NCI-H446 treated with DMSO at 0.1 percent for 48 hours (cell line): Measurements from ENCODE around the gene DNASE1L1.

ENCODE experiments used
- DNase-seq: peaks from one replicate; lab custom pipeline; 2025; lab: John Stamatoyannopoulos, UW

The DNASE1L1 gene

GRCh38 chrX:154409222-154409871 is at the start of gene DNASE1L1:
Gene DNASE1L1, minus strand, starts transcription at chrX:154409254. Its CDS starts 3,686 bp downstream, at chrX:154405568.
- no peak for DNase-seq

GRCh38 chrX:154458116-154458953 is 49.3 kb upstream of the DNASE1L1 start, which contains the start of gene PLXNA3:
Gene PLXNA3, plus strand, starts transcription at chrX:154458281. Its CDS starts 1,903 bp downstream, at chrX:154460184.
- DNase-seq = no peak

- DNase-seq = no peak
Measured at GRCh38 chrX:154457491-154458115, 48.5 kb upstream of the DNASE1L1 start.

- DNase-seq = no peak
Measured at GRCh38 chrX:154452823-154453222, 43.8 kb upstream of the DNASE1L1 start.

GRCh38 chrX:154450312-154450711 is 41.3 kb upstream of the DNASE1L1 start:
- no peak for DNase-seq

- no peak for DNase-seq
Measured at GRCh38 chrX:154449618-154450017, 40.6 kb upstream of the DNASE1L1 start.

GRCh38 chrX:154448484-154448883 is 39.4 kb upstream of the DNASE1L1 start:
- DNase-seq = no peak

- DNase-seq = no peak
Measured at GRCh38 chrX:154446430-154446829, 37.4 kb upstream of the DNASE1L1 start.

- no peak for DNase-seq
Measured at GRCh38 chrX:154445776-154446175, 36.7 kb upstream of the DNASE1L1 start.

- DNase-seq = no peak
Measured at GRCh38 chrX:154444755-154445246, 35.7 kb upstream of the DNASE1L1 start.

GRCh38 chrX:154443992-154444754 is 35.1 kb upstream of the DNASE1L1 start, which contains the start of gene FAM50A:
Gene FAM50A, plus strand, starts transcription at chrX:154444141. Its CDS starts 95 bp downstream, at chrX:154444236.
- no peak for DNase-seq

GRCh38 chrX:154443479-154443910 is 34.4 kb upstream of the DNASE1L1 start:
- no peak for DNase-seq

GRCh38 chrX:154441984-154442707 is 33.1 kb upstream of the DNASE1L1 start:
- DNase-seq = no peak

- no peak for DNase-seq
Measured at GRCh38 chrX:154441564-154441963, 32.5 kb upstream of the DNASE1L1 start.

- no peak for DNase-seq
Measured at GRCh38 chrX:154440623-154441357, 31.7 kb upstream of the DNASE1L1 start.

- DNase-seq = no peak
Measured at GRCh38 chrX:154439841-154440240, 30.8 kb upstream of the DNASE1L1 start.

- DNase-seq = no peak
Measured at GRCh38 chrX:154437971-154438893, 29.2 kb upstream of the DNASE1L1 start.

- DNase-seq = no peak
Measured at GRCh38 chrX:154436983-154437752, 28.1 kb upstream of the DNASE1L1 start, which contains the start of gene GDI1. Gene GDI1, plus strand, starts transcription at chrX:154437154. Its CDS starts 101 bp downstream, at chrX:154437255.
